ENCODE data around the gene RFC2. TPM values are rescaled to one million over a fixed set of nuclear protein-coding genes. Genes with fewer than 3 reads are reported as not detected.

RFC2 gene
- total RNA-seq, 2 donors from 2014 or later: 56.7 to 71.6 TPM

GRCh38 chr7:74240482-74240881 is 13.7 kb downstream of the RFC2 start:
- no peak for DNase-seq
- peaks cover 82% of the 10 kb centered on the region for H3K36me3 ChIP-seq (ENCODE audit: control insufficient read depth, insufficient read depth, low read length)
- no peak overlapping the region for H3K4me3 ChIP-seq (ENCODE audit: low read length)
- H3K27ac ChIP-seq (ENCODE audit: low read depth, low read length): no peak overlapping the region
- H3K27me3 Mint-ChIP-seq (ENCODE audit: insufficient read depth): no peaks in the 10 kb centered on the region
- no peaks in the 10 kb centered on the region for H3K4me1 Mint-ChIP-seq
- no peak overlapping the region for H3K4me3 Mint-ChIP-seq
- H3K27me3 ChIP-seq (ENCODE audit: control insufficient read depth, insufficient read depth, low read length, poor library complexity, severe bottlenecking): no peaks in the 10 kb centered on the region
- H3K4me1 ChIP-seq (ENCODE audit: control insufficient read depth, insufficient read depth, low read length): no peaks in the 10 kb centered on the region
- 99 to 100% methylated on average over 1 to 4 of the region's 4 CpGs for WGBS, 2 experiments (ENCODE audit: insufficient coverage in 1 of 2, insufficient read length in 1 of 2)
- no peak overlapping the region for H3K27ac Mint-ChIP-seq
- H3K9ac ChIP-seq (ENCODE audit: extremely low read depth, low read length, poor library complexity, severe bottlenecking): no peak overlapping the region
- H3K9me3 ChIP-seq (ENCODE audit: control insufficient read depth, low read length): no peaks in the 10 kb centered on the region
- H3K36me3 Mint-ChIP-seq (ENCODE audit: low read depth): peaks cover 56% of the 10 kb centered on the region
- no peak for TF ChIP-seq CTCF (conservative IDR thresholded peaks at IDR 0.05)
- no peaks in the 10 kb centered on the region for H3K9me3 Mint-ChIP-seq

- 94% methylated on average over 3 of the region's 3 CpGs; no CpG with 5 or more reads in 1 of the 2 experiments for WGBS, 2 experiments (ENCODE audit: insufficient coverage in 1 of 2, insufficient read length in 1 of 2)
- no peak overlapping the region for H3K27ac ChIP-seq (ENCODE audit: low read depth, low read length)
- H3K36me3 ChIP-seq (ENCODE audit: control insufficient read depth, insufficient read depth, low read length): peaks cover 85% of the 10 kb centered on the region
- Mint-ChIP-seq H3K27ac (no peak overlapping the region), H3K4me3 (no peak overlapping the region), H3K27me3 (ENCODE audit: insufficient read depth) (no peaks in the 10 kb centered on the region), H3K9me3 (no peaks in the 10 kb centered on the region), H3K36me3 (ENCODE audit: low read depth) (peaks cover 66% of the 10 kb centered on the region), H3K4me1 (no peaks in the 10 kb centered on the region)
- no peaks in the 10 kb centered on the region for H3K27me3 ChIP-seq (ENCODE audit: control insufficient read depth, insufficient read depth, low read length, poor library complexity, severe bottlenecking)
- no peaks in the 10 kb centered on the region for H3K4me1 ChIP-seq (ENCODE audit: control insufficient read depth, insufficient read depth, low read length)
- no peak overlapping the region for H3K9ac ChIP-seq (ENCODE audit: extremely low read depth, low read length, poor library complexity, severe bottlenecking)
- H3K4me3 ChIP-seq (ENCODE audit: low read length): no peak overlapping the region
- no peak for TF ChIP-seq CTCF (conservative IDR thresholded peaks at IDR 0.05)
- DNase-seq: no peak
- no peaks in the 10 kb centered on the region for H3K9me3 ChIP-seq (ENCODE audit: control insufficient read depth, low read length)
Measured at GRCh38 chr7:74236284-74236683, 17.9 kb downstream of the RFC2 start.

GRCh38 chr7:74235518-74236268 is 18.5 kb downstream of the RFC2 start:
- Histone ChIP-seq H3K4me3 (ENCODE audit: low read length) (no peak overlapping the region), H3K9ac (ENCODE audit: extremely low read depth, low read length, poor library complexity, severe bottlenecking) (no peak overlapping the region), H3K27me3 (ENCODE audit: control insufficient read depth, insufficient read depth, low read length, poor library complexity, severe bottlenecking) (no peaks in the 10 kb centered on the region), H3K4me1 (ENCODE audit: control insufficient read depth, insufficient read depth, low read length) (no peaks in the 10 kb centered on the region), H3K36me3 (ENCODE audit: control insufficient read depth, insufficient read depth, low read length) (peaks cover 85% of the 10 kb centered on the region), H3K9me3 (ENCODE audit: control insufficient read depth, low read length) (no peaks in the 10 kb centered on the region), H3K27ac (ENCODE audit: low read depth, low read length) (no peak overlapping the region)
- Mint-ChIP-seq H3K4me1 (no peaks in the 10 kb centered on the region), H3K27ac (peak overlapping the region; percentile 58), H3K27me3 (ENCODE audit: insufficient read depth) (no peaks in the 10 kb centered on the region), H3K9me3 (no peaks in the 10 kb centered on the region), H3K36me3 (ENCODE audit: low read depth) (peaks cover 69% of the 10 kb centered on the region), H3K4me3 (no peak overlapping the region)
- no peak for TF ChIP-seq CTCF (conservative IDR thresholded peaks at IDR 0.05)
- no peak for DNase-seq
- 90 to 95% methylated on average over 6 to 8 of the region's 8 CpGs for WGBS, 2 experiments (ENCODE audit: insufficient coverage in 1 of 2, insufficient read length in 1 of 2)

Measured in endodermal cell (in vitro differentiated cells).